HepG2 (cell line): Measurements from ENCODE around the gene RTP2. TPM values are rescaled to one million over a fixed set of nuclear protein-coding genes. Genes with fewer than 3 reads are reported as not detected.

Source experiments
- AFF4 ChIP-seq: sonication (generic); formaldehyde crosslinking; IDR thresholded peaks from 2 replicates; pipeline ENCODE4 v1.4.0; 2020; ENCODE audit warnings: missing genetic modification reagents
- CHD2 ChIP-seq: IDR thresholded peaks from 2 replicates; pipeline ENCODE4 v1.6.1; 2011; ENCODE audit warnings: low read depth, low read length, improper control_type of control experiment
- CHD4 ChIP-seq: fragments of 200-600 bp; sonication (generic); IDR thresholded peaks from 2 replicates; pipeline ENCODE4 v1.7.0; 2017; ENCODE audit warnings: mild to moderate bottlenecking, low read length, borderline replicate concordance
- CREB1 ChIP-seq, 2 experiments: fragments of 450-650 bp in 1 of 2; IDR thresholded peaks; 2 replicates each; pipeline ENCODE4 v1.6.1; 2016 to 2017; ENCODE audit warnings: control low read depth in 1 of 2, mild to moderate bottlenecking in 1 of 2, missing compliant biosample characterization in 1 of 2, missing genetic modification characterization in 1 of 2
- FOXA3 ChIP-seq: IDR thresholded peaks from 2 replicates; pipeline ENCODE4 v1.6.1; 2016; ENCODE audit warnings: missing genetic modification reagents, missing compliant biosample characterization
- IKZF1 ChIP-seq: fragments of 450-650 bp; IDR thresholded peaks from 2 replicates; pipeline ENCODE4 v1.7.1; 2016
- KDM5A ChIP-seq: fragments of 200-600 bp; sonication (generic); IDR thresholded peaks from 2 replicates; pipeline ENCODE4 v1.7.0; 2018; ENCODE audit warnings: antibody characterized with exemption, mild to moderate bottlenecking, low read length, borderline replicate concordance
- MAFG ChIP-seq: sonication (generic); formaldehyde crosslinking; IDR thresholded peaks from 2 replicates; pipeline ENCODE4 v1.5.1; 2020; ENCODE audit warnings: mild to moderate bottlenecking, missing genetic modification reagents
- MIXL1 ChIP-seq: IDR thresholded peaks from 2 replicates; pipeline ENCODE4 v1.6.1; 2016
- STAT5B ChIP-seq: sonication (generic); formaldehyde crosslinking; IDR thresholded peaks from 2 replicates; pipeline ENCODE4 v1.4.0; 2020; ENCODE audit warnings: missing genetic modification reagents
- ZNF263 ChIP-seq: sonication (generic); formaldehyde crosslinking; IDR thresholded peaks from 2 replicates; pipeline ENCODE4 v1.4.0; 2020; ENCODE audit warnings: missing genetic modification reagents
- ZNF276 ChIP-seq: sonication (generic); formaldehyde crosslinking; IDR thresholded peaks from 2 replicates; pipeline ENCODE4 v1.4.0; 2020; ENCODE audit warnings: mild to moderate bottlenecking, low read depth, missing genetic modification reagents
- ZNF550 ChIP-seq: sonication (generic); formaldehyde crosslinking; IDR thresholded peaks from 2 replicates; pipeline ENCODE4 v1.4.0; 2020; ENCODE audit warnings: mild to moderate bottlenecking, missing genetic modification reagents, borderline replicate concordance
- ZNF646 ChIP-seq: sonication (generic); formaldehyde crosslinking; IDR thresholded peaks from 2 replicates; pipeline ENCODE4 v1.9.0; 2021; ENCODE audit warnings: mild to moderate bottlenecking, missing genetic modification reagents
- ZNF780A ChIP-seq: sonication (generic); formaldehyde crosslinking; IDR thresholded peaks from 2 replicates; pipeline ENCODE4 v1.8.0; 2022; ENCODE audit warnings: mild to moderate bottlenecking, missing genetic modification reagents, moderate library complexity
- ZUFSP ChIP-seq: sonication (generic); formaldehyde crosslinking; IDR thresholded peaks from 2 replicates; pipeline ENCODE4 v1.9.0; 2021; ENCODE audit warnings: missing genetic modification reagents, mild to moderate bottlenecking, borderline replicate concordance
- polyA plus RNA-seq, 8 experiments: library from polyadenylated mRNA; depleted of rRNA in 3 of 8; stranded (reverse) in 7 of 8; unstranded in 1 of 8; fragments of >200 nt; fragmentation: Illumina TruSeq in 4 of 8; extraction: Trizol in 4 of 8; gene quantifications; 2 replicates each; pipeline versions ENCODE4 v1.2.1 to v1.2.3, GENCODE V29; 2011 to 2016; ENCODE audit warnings: low read depth in 4 of 8, missing spikeins in 1 of 8, mixed read lengths in 1 of 8; ENCODE audit not compliant: insufficient read depth in 1 of 8
- total RNA-seq, 5 experiments: library from RNA; depleted of rRNA; stranded (reverse); fragments of >200 nt; fragmentation: Illumina TruSeq; extraction: Trizol; gene quantifications; 2 replicates each; pipeline ENCODE4 v1.2.3, GENCODE V29; 2016; ENCODE audit warnings: low read depth in 1 of 5

RTP2 gene
- total and polyA plus RNA-seq, 2 of the 13 experiments (the other 11 are each of a cell fraction or from before 2014, with no cell fraction given): not detected

- TF ChIP-seq ZNF646 (no peak), ZNF550 (no peak), MIXL1 (CRISPR knock-in tag) (peak; percentile 93), FOXA3 (peak; percentile 84), STAT5B (CRISPR knock-in tag) (0 out of 2 replicates have a peak, but pooled peaks have one; percentile 15), ZNF276 (no peak), KDM5A (no peak), ZNF263 (no peak), ZUFSP (CRISPR knock-in tag) (no peak), MAFG (CRISPR knock-in tag) (no peak), CHD4 (peak; percentile 39; the same call in 1 of the 2 replicates), CHD2 (no peak), IKZF1 (no peak), AFF4 (peak; percentile 46; the same call in 1 of the 2 replicates), CREB1 (IDR thresholded peaks at IDR 0.05) (no peak), CREB1 (CRISPR knock-in tag; IDR thresholded peaks at IDR 0.05) (peak; percentile 77), ZNF780A (CRISPR knock-in tag) (no peak)
These were observed 17.4 kb upstream of the RTP2 start (continued) for GRCh38 chr3:187719628-187720336.
